IMR-90 (cell line): Measurements from ENCODE around the gene LCE1F. TPM values are rescaled to one million over a fixed set of nuclear protein-coding genes. Genes with fewer than 3 reads are reported as not detected.

Experiments used
- ATAC-seq: fragments of 200-7000 bp; cut with Tn5 transposase; 2 replicates; pipeline ENCODE4 v1.9.1; 2020; ENCODE audit warnings: low read depth, mild to moderate bottlenecking, moderate library complexity
- BruUV-seq: library from RNA; stranded (reverse); fragments of 400-500 nt; replicated peaks from 2 replicates; lab custom pipeline; 2021; lab: Mats Ljungman, UMichigan
- CTCF ChIA-PET: fragments of 300-600 bp; formaldehyde crosslinking; extraction: SDS; loops from one replicate; lab custom pipeline; 2021; ENCODE audit warnings: antibody characterized with exemption; lab: Yijun Ruan, JAX
- POLR2A ChIA-PET: fragments of 300-600 bp; sonication (Branson Sonifier 250); formaldehyde crosslinking; loops from one replicate; lab custom pipeline; 2022; ENCODE audit warnings: antibody characterized with exemption; ENCODE audit not compliant: unreplicated experiment; lab: Charles Lee
- DNase-seq: peaks from one replicate; pipeline ENCODE4 v3.0.0; 2013
- H2AFZ ChIP-seq: replicated peaks from 2 replicates; pipeline ENCODE3; 2013; ENCODE audit warnings: low read length, mild to moderate bottlenecking; ENCODE audit not compliant: poor library complexity
- H2AK5ac ChIP-seq: 2 replicates; pipeline ENCODE4 v1.6.1; 2013; ENCODE audit warnings: low read depth, low read length, inconsistent platforms
- H2AK9ac ChIP-seq: replicated peaks from 2 replicates; pipeline ENCODE3; 2013; ENCODE audit warnings: mild to moderate bottlenecking, low read depth, low read length, moderate library complexity; ENCODE audit not compliant: poor library complexity
- H2BK120ac ChIP-seq: 2 replicates; pipeline ENCODE4 v1.6.1; 2013; ENCODE audit warnings: low read depth, low read length, inconsistent platforms
- H2BK15ac ChIP-seq: 3 replicates; pipeline ENCODE4 v1.6.1; 2013; ENCODE audit warnings: low read depth, low read length, inconsistent platforms
- H2BK20ac ChIP-seq: 2 replicates; pipeline ENCODE4 v1.6.1; 2013; ENCODE audit warnings: low read depth, mild to moderate bottlenecking, inconsistent platforms, low read length, moderate library complexity
- H2BK5ac ChIP-seq: 2 replicates; pipeline ENCODE4 v1.6.1; 2013; ENCODE audit warnings: mild to moderate bottlenecking, low read depth, low read length, inconsistent platforms; ENCODE audit not compliant: poor library complexity, severe bottlenecking
- H3K14ac ChIP-seq: replicated peaks from 2 replicates; pipeline ENCODE4 v1.6.1; 2013; ENCODE audit warnings: low read depth, low read length, inconsistent platforms
- H3K18ac ChIP-seq: 2 replicates; pipeline ENCODE4 v1.6.1; 2013; ENCODE audit warnings: low read depth, low read length, control low read depth
- H3K23ac ChIP-seq: 2 replicates; pipeline ENCODE4 v1.6.1; 2013; ENCODE audit warnings: low read depth, low read length, inconsistent platforms
- H3K27ac ChIP-seq: 2 replicates; pipeline ENCODE4 v1.5.1; 2013; ENCODE audit warnings: mild to moderate bottlenecking, control low read depth, low read length; ENCODE audit not compliant: insufficient read depth
- H3K27me3 ChIP-seq: 2 replicates; pipeline ENCODE4 v1.6.1; 2013; ENCODE audit warnings: low read length; ENCODE audit not compliant: control insufficient read depth, insufficient read depth
- H3K36me3 ChIP-seq: 2 replicates; pipeline ENCODE4 v1.6.1; 2013; ENCODE audit warnings: low read length, mixed read lengths; ENCODE audit not compliant: control insufficient read depth, insufficient read depth
- H3K4ac ChIP-seq: 2 replicates; pipeline ENCODE4 v1.6.1; 2013; ENCODE audit warnings: low read depth, low read length, inconsistent platforms
- H3K4me1 ChIP-seq: 2 replicates; pipeline ENCODE4 v1.6.1; 2013; ENCODE audit warnings: low read length, mixed read lengths; ENCODE audit not compliant: control insufficient read depth, insufficient read depth
- H3K4me2 ChIP-seq: 2 replicates; pipeline ENCODE4 v1.6.1; 2013; ENCODE audit warnings: low read depth, mild to moderate bottlenecking, control low read depth, low read length, moderate library complexity
- H3K4me3 ChIP-seq: 2 replicates; pipeline ENCODE4 v1.5.1; 2013; ENCODE audit warnings: low read depth, mild to moderate bottlenecking, control low read depth, low read length, moderate library complexity; ENCODE audit not compliant: insufficient read depth
- H3K56ac ChIP-seq: 2 replicates; pipeline ENCODE4 v1.6.1; 2013; ENCODE audit warnings: low read length, inconsistent platforms; ENCODE audit not compliant: insufficient read depth; ENCODE audit errors: extremely low read depth
- H3K79me1 ChIP-seq, 2 experiments: 2 replicates each; pipeline ENCODE4 v1.6.1; 2013; ENCODE audit warnings: low read length in 2 of 2, inconsistent platforms in 1 of 2, low read depth in 1 of 2
- H3K9ac ChIP-seq: 2 replicates; pipeline ENCODE4 v1.6.1; 2013; ENCODE audit warnings: low read depth, low read length, control low read depth
- H3K9me1 ChIP-seq: 2 replicates; pipeline ENCODE4 v1.6.1; 2013; ENCODE audit warnings: low read length, inconsistent platforms; ENCODE audit not compliant: insufficient read depth
- H3K9me3 ChIP-seq: 2 replicates; pipeline ENCODE4 v1.6.1; 2013; ENCODE audit warnings: low read length; ENCODE audit not compliant: control insufficient read depth, insufficient read depth
- H4K20me1 ChIP-seq: 2 replicates; pipeline ENCODE4 v1.6.1; 2013; ENCODE audit warnings: low read length, inconsistent platforms; ENCODE audit not compliant: insufficient read depth
- H4K5ac ChIP-seq: 2 replicates; pipeline ENCODE4 v1.6.1; 2013; ENCODE audit warnings: mild to moderate bottlenecking, low read depth, low read length, control low read depth
- H4K8ac ChIP-seq, 2 experiments: 2 replicates each; pipeline ENCODE4 v1.6.1; 2013; ENCODE audit warnings: low read depth in 2 of 2, low read length in 2 of 2, control low read depth in 1 of 2, inconsistent platforms in 1 of 2
- H4K91ac ChIP-seq: 2 replicates; pipeline ENCODE4 v1.6.1; 2013; ENCODE audit warnings: low read depth, low read length, inconsistent platforms; ENCODE audit not compliant: insufficient read depth
- MAZ ChIP-seq: IDR thresholded peaks from 2 replicates; pipeline ENCODE4 v1.6.1; 2012; ENCODE audit warnings: low read depth, mild to moderate bottlenecking, low read length, improper control_type of control experiment, moderate library complexity, borderline replicate concordance
- NFE2L2 ChIP-seq: fragments of 150-350 bp; IDR thresholded peaks from 2 replicates; pipeline ENCODE4 v1.6.1; 2016; ENCODE audit warnings: low read depth, mild to moderate bottlenecking, low read length
- RCOR1 ChIP-seq: IDR thresholded peaks from 2 replicates; pipeline ENCODE4 v1.6.1; 2012; ENCODE audit warnings: mild to moderate bottlenecking, low read length, improper control_type of control experiment; ENCODE audit not compliant: insufficient replicate concordance
- USF2 ChIP-seq: fragments of 150-350 bp; IDR thresholded peaks from 2 replicates; pipeline ENCODE4 v1.6.1; 2017; ENCODE audit warnings: mild to moderate bottlenecking, antibody characterized with exemption, low read length, low read depth
- dilution Hi-C: fragments of 300-500 bp; cut with HindIII; formaldehyde crosslinking; loops from one replicate; pipeline ENCODE4 v1.14.3; 2018; ENCODE audit warnings: low sequenced_read_pairs; ENCODE audit not compliant: unreplicated experiment
- in situ Hi-C: fragments of 300-500 bp; cut with MboI; formaldehyde crosslinking; loops from 3 replicates; pipeline ENCODE4 v1.14.3; 2019; ENCODE audit warnings: low sequenced_read_pairs, inconsistent platforms, mixed read lengths
- intact Hi-C: fragments of 100-400 bp; cut with micrococcal nuclease; formaldehyde crosslinking; loops from 2 replicates; pipeline ENCODE4 v1.10.0; 2022
- polyA plus RNA-seq, 3 experiments: library from polyadenylated mRNA; depleted of rRNA; stranded (reverse); fragments of >200 nt; gene quantifications; 2 replicates each; pipeline ENCODE4 v1.2.3, GENCODE V29; 2012; ENCODE audit warnings: low replicate concordance in 1 of 3
- total RNA-seq: library from RNA; depleted of rRNA; stranded (reverse); fragments of >200 nt; gene quantifications from 2 replicates; pipeline ENCODE4 v1.2.3, GENCODE V29; 2012

LCE1F gene
- total and polyA plus RNA-seq, 2 of the 4 experiments (the other 2 are of a cell fraction), result not detected

GRCh38 chr1:152741656-152742055 is 33.3 kb upstream of the LCE1F start:
- Histone ChIP-seq H2AFZ (no peak overlapping the region), H4K91ac (no peak overlapping the region), H3K23ac (no peak overlapping the region), H2BK15ac (no peak overlapping the region), H4K5ac (no peak overlapping the region), H3K36me3 (no peaks in the 10 kb centered on the region), H3K18ac (no peak overlapping the region), H3K9me3 (no peaks in the 10 kb centered on the region), H3K4ac (no peak overlapping the region), H3K79me1 (no peaks in the 10 kb centered on the region), H2AK9ac (no peak overlapping the region), H2BK120ac (no peak overlapping the region), H3K27me3 (no peaks in the 10 kb centered on the region), H3K27ac (no peak overlapping the region), H4K20me1 (no peaks in the 10 kb centered on the region), H3K14ac (no peak overlapping the region), H3K4me1 (no peaks in the 10 kb centered on the region; the same call in 1 of the 2 replicates), H3K9ac (no peak overlapping the region), H2BK5ac (no peak overlapping the region), H3K9me1 (no peaks in the 10 kb centered on the region), H3K56ac (no peak overlapping the region), H3K4me3 (no peak overlapping the region), H4K8ac (no peak overlapping the region), H2BK20ac (no peak overlapping the region), H3K4me2 (no peak overlapping the region), H2AK5ac (no peak overlapping the region)
- dilution Hi-C loops (no loop called here), in situ Hi-C loops (no loop called here), intact Hi-C loops (no loop called here)
- CTCF ChIA-PET, result no interaction called here
- no peak for DNase-seq
- no TSS peak for BruUV-seq
- no peak for ATAC-seq
- POLR2A ChIA-PET, result no interaction called here
- TF ChIP-seq NFE2L2 (no peak), MAZ (no peak), RCOR1 (no peak), USF2 (no peak)
